Measurements from ENCODE around the gene DGCR8.

The DGCR8 gene

DNA sequence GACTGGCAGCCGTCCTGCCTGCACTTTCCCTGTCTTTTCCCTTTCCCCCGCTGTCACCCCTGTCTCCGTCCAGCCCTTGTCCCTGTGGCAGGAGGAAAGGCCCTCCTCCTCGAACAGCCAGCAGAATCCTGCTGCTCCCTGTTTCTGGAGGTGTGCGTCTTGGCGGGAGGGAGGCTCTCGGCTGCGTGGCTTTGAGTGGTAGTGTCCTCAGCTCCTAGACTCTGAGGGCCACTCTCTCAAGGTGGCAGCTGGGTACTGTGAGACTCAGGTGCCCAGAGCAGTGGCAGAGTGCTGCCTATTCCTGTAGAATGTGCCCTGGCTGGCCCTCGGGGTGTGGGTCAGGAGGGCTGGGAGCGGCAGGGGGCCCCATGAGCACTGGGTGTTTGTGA, 26.8 kb downstream of the DGCR8 start:
- no peak for DNase-seq (ENCODE audit: low read depth, low spot score)
- TF ChIP-seq, protein P1, sequence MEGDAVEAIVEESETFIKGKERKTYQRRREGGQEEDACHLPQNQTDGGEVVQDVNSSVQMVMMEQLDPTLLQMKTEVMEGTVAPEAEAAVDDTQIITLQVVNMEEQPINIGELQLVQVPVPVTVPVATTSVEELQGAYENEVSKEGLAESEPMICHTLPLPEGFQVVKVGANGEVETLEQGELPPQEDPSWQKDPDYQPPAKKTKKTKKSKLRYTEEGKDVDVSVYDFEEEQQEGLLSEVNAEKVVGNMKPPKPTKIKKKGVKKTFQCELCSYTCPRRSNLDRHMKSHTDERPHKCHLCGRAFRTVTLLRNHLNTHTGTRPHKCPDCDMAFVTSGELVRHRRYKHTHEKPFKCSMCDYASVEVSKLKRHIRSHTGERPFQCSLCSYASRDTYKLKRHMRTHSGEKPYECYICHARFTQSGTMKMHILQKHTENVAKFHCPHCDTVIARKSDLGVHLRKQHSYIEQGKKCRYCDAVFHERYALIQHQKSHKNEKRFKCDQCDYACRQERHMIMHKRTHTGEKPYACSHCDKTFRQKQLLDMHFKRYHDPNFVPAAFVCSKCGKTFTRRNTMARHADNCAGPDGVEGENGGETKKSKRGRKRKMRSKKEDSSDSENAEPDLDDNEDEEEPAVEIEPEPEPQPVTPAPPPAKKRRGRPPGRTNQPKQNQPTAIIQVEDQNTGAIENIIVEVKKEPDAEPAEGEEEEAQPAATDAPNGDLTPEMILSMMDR (IDR thresholded peaks at IDR 0.05; ENCODE audit: low read depth, low read length): no peak
- H3K4me3 ChIP-seq (ENCODE audit: low read depth, low read length): no peak overlapping the region
- in situ Hi-C loops (cut with HindIII; ENCODE audit: low sequenced_read_pairs): no loop called here

DNA sequence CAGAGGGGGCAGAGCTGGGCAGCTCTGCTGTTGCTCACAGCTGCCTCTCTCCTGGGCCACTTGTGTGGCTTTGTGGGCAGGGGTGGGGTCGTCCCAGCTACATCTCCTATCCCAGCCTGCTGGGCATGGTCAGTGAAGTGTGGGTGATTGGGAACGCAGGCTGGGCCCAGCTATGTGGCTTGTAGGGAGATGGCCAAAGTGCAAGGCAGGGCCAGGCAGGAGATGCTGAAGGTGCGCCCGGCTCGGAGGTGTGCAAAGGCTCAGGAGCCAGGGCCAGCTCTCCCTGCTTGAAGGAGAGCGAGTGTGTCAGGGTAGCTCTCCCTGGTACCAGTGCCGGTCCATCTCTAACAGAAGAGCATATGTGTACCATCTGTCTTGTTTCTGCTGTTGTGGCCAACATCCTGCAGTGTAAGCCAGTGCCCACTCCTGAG, 27.4 kb downstream of the DGCR8 start:
- TF ChIP-seq, protein P1 (IDR thresholded peaks at IDR 0.05; ENCODE audit: low read depth, low read length): no peak
- DNase-seq (ENCODE audit: low read depth, low spot score): no peak
- no peak overlapping the region for H3K4me3 ChIP-seq (ENCODE audit: low read depth, low read length)
- in situ Hi-C loops (cut with HindIII; ENCODE audit: low sequenced_read_pairs): no loop called here

DNA sequence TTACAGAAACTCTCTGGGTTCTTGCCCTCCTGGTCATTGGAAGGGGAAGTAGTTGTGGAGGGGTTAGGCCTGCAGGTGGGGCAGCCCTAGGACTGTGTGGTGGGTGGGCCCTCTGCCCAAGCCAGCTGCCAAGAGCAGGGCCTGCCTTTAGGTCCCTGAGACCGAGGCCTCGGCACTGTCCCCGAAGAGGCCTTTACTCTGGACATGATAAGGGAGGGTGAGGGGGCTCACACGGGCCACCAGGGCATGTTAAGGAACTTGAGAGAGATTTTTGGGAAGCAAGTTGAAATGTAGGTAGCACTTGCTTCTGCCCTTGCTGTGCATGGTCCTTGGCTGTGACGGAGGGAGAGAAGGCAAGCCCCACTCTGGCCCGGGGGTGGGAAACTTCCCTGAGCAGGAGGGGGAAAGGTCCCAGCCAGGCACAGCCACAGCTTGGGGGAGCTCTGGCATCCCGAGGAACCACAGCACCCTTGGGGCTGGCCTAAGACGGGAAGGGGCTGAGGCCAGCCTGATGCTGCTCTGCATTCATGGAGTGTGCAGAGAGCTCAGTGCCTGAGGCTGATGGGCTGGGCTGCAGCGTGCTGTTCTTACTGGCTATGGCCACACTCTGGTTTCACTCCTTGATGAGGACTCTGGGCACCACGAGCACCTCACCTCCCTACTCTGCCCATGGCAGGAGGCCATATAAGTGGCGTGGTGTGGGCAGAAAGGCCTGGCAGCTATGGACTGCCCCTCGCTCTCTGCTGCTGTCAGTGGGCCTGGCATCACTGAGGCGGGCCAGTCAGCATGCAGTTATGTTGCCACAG, 28.1 kb downstream of the DGCR8 start:
- H3K4me3 ChIP-seq (ENCODE audit: low read depth, low read length): no peak overlapping the region
- DNase-seq (ENCODE audit: low read depth, low spot score): no peak
- in situ Hi-C loops (cut with HindIII; ENCODE audit: low sequenced_read_pairs): no loop called here
- TF ChIP-seq, protein P1 (IDR thresholded peaks at IDR 0.05; ENCODE audit: low read depth, low read length): no peak

DNA sequence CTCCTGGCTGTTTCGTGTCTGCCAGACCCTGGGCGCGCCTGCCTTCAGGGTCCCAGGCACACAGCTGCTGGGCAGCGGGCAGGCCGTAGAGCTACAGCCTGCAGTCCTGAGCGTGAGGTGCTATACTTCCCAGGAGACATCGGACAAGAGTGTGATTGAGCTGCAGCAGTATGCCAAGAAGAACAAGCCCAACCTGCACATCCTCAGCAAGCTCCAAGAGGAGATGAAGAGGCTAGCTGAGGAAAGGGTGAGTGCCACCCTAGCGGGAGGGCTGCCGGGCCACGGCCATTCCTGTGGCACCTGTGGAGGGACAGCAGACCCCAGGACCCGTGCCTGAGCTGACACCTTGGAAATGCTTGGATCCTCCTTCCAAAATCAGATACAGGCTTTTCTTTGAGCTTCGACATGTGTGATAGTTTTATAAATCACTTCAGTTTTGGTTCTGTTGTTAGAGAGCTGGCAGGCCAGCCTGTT, 28.8 kb downstream of the DGCR8 start:
- DNase-seq (ENCODE audit: low read depth, low spot score): no peak
- in situ Hi-C loops (cut with HindIII; ENCODE audit: low sequenced_read_pairs): no loop called here
- TF ChIP-seq, protein P1 (IDR thresholded peaks at IDR 0.05; ENCODE audit: low read depth, low read length): no peak
- no peak overlapping the region for H3K4me3 ChIP-seq (ENCODE audit: low read depth, low read length)

DNA sequence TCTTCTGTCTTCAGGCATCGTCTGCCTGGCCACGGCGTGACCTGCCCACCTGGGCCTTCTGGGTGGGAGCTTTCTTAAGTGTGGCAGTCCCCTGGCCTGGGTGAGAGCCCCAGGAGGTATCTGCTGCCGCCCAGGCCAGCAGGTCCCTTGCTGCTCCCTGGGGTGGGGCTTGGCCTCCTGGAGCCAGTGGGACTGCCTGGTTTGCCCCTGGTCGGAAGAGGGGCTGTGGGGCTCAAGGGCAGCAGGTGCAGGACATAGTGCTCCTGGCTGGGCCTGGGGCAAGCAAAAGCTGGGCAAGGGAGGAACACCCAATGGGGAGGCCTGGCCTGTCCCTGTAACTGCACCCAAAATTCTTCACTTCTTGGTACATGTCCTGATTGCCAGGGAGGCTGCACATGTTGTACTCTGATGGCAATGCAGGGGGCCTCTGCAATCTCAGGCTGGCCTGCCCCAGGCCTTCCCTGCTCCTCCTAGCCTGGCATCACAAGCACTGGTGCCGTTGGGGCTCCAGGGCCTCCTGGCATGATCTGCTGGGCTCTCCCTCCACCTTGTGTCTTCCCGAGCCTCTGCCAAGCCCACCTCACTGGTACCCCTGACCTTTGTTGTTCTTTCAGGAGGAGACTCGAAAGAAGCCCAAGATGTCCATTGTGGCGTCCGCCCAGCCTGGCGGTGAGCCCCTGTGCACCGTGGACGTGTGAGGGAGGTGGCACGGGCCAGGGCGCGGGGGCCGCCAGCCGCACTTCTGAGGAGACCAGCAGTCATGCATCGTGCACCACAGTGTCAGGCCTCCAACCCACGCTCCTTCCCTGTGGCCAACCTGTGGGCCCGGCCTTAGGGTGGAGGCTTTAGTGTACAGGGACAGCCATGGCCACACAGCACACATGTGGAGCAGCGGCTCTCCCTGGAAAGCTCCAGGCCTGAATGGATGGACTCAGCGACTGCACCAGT, 29.6 kb downstream of the DGCR8 start:
- no peak for DNase-seq (ENCODE audit: low read depth, low spot score)
- in situ Hi-C loops (cut with HindIII; ENCODE audit: low sequenced_read_pairs): no loop called here
- no peak overlapping the region for H3K4me3 ChIP-seq (ENCODE audit: low read depth, low read length)
- TF ChIP-seq, protein P1 (IDR thresholded peaks at IDR 0.05; ENCODE audit: low read depth, low read length): no peak

DNA sequence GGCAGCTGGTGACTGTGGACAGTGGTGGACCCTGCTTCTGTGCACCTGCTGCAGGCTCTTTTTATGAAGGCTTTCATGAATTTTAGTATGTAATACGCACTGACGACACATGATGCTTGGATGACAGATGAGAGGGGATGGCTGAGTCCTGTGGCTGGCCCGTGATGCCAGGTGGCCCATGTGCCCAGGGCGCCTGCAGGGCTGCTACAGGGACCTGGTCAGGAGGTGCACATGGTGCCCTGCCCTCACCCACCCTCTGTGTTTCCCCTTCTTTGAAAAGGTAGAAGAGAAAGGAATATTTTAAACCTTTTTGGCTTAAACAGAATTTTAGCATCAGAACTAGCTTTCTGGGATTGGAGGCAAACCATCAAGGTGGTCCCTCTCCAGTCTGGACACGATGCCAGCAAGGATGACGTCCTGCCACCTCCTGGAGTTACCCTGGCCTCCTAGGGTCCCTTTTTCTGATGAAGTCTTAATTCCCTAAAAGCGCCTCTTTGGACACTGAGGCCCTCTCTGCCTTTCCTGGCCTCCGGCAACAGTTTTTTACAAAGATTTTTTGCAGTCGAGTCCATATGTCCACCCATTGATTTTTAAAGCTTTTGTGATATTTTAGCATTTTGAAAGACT, 30.4 kb downstream of the DGCR8 start:
- in situ Hi-C loops (cut with HindIII; ENCODE audit: low sequenced_read_pairs): no loop called here
- no peak for DNase-seq (ENCODE audit: low read depth, low spot score)
- H3K4me3 ChIP-seq (ENCODE audit: low read depth, low read length): no peak overlapping the region
- TF ChIP-seq, protein P1 (IDR thresholded peaks at IDR 0.05; ENCODE audit: low read depth, low read length): no peak

Data from astrocyte of the spinal cord (primary cell).